ENCODE measurements around the gene STX11.
A peak's percentile ranks its signal among the peaks of the same experiment; 100 is the strongest.
"Not testable (repeated sequence)": the region's sequence is repeated elsewhere in the genome, so short reads cannot be mapped to it uniquely, and the experiment has no call there.

The STX11 gene

DNA sequence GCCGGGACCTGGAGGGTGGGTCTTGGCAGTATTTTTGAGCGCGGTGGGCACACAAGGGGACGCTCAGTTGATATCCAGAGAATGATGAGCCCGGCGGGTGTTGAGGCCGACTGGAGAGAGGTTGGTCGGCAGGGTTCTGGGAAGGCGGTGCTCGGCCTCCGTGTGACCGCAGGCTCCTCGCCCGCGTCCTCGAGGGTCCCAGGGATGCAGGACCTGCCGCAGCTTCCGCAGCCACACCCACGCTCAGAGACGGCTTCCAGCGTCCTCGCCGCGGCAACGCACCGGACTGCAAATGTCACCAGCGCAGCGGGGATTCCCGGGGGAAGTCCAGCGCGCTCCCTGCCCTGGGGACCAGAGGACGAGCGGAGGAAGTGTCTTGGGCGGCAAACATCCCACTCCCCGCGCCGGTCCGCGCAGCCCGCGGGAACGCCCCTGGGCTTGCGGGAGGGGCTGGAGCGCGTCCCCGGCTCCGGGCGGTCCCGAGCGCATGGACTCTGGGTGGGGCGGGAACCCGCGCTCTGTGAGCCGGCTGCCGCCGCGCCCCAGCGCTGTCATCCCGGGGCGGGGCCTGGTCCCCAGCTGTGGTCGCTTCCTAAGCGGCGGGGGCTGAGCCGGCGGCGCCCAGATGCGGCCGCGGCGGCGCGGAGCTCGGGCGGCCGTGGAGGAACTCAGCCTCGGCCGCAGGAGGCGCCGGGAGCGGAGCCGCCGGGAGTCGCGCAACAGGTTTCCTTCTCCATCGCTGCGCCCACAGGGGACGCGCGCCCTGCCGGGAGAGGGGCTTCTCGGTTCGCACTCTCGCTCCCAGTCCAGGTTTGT is at the start of gene STX11:
Gene STX11 (plus strand): TSS at position 624 of the 816 bp plus-strand sequence. CDS start 36,111 bp downstream, outside the sequence.
- DNase-seq (ENCODE audit: low read depth in 2 of 2): peak; percentile 61 to 65

DNA sequence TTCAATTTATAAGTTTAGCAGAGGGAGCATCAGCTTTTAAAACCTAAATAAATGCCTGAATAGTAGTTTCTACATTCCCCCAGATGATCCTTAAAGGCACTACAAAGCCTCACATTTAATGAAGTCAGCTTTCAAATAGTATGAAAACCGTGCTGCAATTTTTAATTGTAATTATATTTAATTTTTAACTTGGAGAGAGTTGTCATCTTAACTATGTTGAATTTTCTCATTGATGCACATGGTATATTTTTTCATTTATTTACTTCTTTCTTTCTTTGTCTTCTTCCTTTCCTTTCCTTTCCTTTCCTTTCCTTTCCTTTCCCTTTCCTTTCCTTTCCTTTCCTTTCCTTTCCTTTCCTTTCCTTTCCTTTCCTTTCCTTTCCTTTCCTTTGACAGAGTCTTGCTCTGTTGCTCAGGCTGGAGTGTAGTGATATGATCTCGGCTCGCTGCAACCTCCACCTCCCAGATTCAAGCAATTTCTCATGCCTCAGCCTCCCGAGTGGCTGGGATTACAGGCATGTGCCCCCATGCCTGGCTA is 47.2 kb upstream of the STX11 start:
- DNase-seq (ENCODE audit: low read depth in 2 of 2): no peak

GRCh38 chr6:144104488-144104887 is 45.8 kb upstream of the STX11 start:
- no peak for DNase-seq (ENCODE audit: low read depth in 2 of 2)

DNA sequence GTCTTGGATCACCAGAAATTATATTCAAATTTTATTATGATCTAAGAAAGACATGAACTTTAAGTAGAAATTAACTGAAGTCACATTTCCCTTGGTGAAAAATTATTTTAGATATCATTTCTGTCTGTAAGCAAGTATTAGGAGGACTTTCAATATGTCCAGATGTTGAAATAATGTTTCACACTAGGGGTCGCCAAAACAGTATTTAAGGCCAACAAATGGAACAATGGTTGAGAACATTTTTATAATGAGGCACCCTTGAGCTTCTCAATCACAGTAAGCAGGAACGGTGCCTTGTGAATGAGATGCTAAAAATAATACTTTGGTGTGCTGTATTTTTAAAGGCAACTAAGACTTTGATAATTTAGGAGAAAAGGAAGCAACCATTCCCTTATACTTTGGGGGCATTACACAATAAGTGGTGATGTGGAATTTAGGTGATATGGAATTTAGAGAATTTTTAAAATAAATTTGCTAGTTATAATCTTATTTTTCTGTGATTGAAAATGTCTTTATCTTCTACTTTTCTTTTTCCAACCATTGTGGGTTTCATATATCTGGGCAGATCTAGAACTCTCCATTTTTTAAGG is 45.3 kb upstream of the STX11 start:
- DNase-seq (ENCODE audit: low read depth in 2 of 2): peak in 1 of 2 donors; percentile 4

DNA sequence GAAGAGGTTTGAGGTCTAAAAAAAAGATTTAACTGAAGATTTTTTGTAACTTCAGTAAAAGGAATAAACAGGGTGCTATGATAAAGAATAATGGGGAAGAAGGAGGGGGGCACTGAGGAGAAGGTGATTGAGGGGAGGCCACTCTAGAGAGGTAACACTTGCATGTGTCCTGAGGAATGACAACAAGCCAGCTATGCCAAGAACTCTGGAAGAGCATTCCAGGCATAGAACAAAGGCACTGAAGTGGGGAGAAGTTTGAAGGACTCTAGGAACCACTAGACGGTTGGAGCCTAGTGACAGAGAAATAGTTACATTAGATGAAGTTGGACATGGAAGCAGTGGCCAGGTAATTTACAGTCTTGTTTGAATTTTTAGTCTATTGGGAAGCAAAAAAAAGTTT is 44.1 kb upstream of the STX11 start:
- DNase-seq (ENCODE audit: low read depth in 2 of 2): no peak

DNA sequence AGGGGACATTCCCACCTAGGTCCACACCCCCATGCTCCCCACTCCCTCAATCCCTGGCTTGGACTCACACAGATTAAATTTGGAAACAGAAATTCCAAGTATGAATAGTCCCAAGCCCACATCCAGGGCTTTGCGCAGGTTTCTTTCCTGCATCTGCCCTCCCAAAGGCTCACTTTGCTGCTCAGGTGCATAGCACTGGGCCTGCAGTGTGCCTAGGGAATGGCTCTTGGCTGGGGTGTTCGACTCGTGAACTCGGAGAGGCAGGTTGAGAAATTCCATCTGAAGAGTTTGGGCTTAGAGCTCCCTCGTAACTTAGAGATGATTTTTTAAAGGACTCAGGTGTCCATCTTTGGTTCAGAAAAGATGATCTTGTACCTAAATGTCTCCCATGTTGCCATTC is 40.1 kb upstream of the STX11 start:
- no peak for DNase-seq (ENCODE audit: low read depth in 2 of 2)

DNA sequence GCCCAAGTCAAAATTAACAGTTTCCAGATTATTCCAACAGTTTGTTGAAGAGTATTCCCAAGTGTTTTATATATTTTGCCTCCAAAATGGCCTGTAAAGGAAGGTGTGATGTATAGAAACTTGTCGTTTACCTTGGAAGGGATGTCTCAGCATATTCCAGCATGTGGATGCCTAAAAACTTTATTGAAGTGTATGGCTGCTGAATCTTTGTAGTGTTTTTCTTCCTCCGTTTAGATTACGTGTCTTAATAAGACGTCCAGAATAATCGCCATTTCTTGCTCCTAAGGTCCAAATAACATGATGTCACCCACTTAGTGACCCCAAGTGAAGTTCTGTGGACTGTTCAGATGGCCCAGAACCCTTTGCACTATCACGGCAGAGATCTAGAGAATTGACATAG is 37.0 kb upstream of the STX11 start:
- no peak for DNase-seq (ENCODE audit: low read depth in 2 of 2)

DNA sequence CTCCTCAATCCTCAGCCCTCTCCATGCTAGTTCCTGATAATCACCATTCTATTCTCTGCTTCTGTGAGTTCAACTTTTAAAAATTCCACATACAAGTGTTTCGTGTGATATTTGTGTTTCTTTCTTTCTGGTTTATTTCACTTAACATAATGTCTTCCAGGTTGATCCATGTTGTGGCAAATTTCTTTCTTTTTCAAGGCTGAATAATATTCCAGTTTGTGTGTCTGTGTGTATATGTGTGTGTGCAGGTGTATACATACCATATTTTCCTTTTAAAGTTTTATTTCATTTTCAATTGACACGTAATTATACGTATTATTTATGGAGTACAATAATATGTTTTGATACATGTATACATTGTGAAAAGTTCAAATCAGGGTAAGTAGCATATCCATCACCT is 35.1 kb upstream of the STX11 start:
- DNase-seq (ENCODE audit: low read depth in 2 of 2): no peak

GRCh38 chr6:144119376-144119775 is 30.9 kb upstream of the STX11 start:
- no peak for DNase-seq (ENCODE audit: low read depth in 2 of 2)

GRCh38 chr6:144122861-144123260 is 27.5 kb upstream of the STX11 start:
- no peak for DNase-seq (ENCODE audit: low read depth in 2 of 2)

DNA sequence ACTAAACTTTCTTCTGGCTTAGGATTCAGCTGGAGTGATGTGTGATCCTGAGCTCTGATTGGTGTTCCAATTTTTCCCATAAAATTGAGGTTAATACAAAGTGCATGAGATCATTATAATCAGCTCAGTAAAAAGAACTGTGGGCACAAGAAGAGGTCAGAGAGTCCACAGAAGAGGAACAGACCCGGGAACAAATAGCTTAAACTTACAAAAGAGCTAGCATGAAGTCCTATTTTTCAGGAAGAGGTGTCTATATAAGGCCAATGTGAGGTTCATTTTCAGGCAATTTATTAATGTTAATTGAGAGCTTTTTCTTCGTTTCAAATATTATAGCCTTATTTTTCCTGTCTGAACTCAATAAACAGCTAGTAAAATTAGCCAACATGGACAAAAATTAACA is 26.9 kb upstream of the STX11 start:
- DNase-seq (ENCODE audit: low read depth in 2 of 2): no peak

DNA sequence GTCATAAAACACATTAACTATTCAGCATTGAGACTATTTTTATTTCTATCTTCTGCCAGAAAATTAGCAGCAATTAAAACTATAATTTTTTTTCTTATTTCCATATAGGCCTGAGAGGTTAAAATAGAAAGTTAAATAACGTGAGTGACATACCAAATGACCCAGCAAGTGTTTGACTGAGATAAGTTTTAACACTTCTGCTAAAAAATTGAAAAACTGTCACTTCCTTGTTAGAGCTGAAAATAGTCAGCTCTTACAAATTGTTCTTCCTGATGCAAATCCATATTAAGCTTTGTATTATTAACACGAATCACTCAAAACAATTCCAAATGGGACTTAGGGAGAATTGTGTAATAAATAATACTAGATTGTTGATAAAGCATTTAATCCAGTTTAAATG is 26.5 kb upstream of the STX11 start:
- DNase-seq (ENCODE audit: low read depth in 2 of 2): no peak

GRCh38 chr6:144127097-144127496 is 23.2 kb upstream of the STX11 start:
- no peak for DNase-seq (ENCODE audit: low read depth in 2 of 2)

DNA sequence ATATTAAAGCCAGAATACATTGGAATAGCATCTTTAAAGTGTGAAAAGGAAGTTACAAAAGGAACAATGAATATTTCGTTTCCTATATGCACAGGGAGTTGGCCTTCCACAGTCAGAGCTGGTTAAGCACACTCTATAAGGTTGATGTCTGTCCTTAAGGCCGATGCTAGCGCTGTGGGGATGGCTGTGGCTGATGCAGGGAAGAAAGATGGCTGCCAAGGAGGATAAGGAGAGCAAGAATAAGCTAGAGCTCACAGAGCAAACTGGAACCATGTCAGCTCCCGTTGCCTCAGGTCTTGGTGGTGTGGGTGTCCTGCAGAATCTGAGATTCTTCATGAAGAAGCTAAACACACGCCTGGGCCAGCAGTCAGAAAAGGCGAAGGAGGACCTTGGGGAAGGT is 20.8 kb upstream of the STX11 start:
- no peak for DNase-seq (ENCODE audit: low read depth in 2 of 2)

DNA sequence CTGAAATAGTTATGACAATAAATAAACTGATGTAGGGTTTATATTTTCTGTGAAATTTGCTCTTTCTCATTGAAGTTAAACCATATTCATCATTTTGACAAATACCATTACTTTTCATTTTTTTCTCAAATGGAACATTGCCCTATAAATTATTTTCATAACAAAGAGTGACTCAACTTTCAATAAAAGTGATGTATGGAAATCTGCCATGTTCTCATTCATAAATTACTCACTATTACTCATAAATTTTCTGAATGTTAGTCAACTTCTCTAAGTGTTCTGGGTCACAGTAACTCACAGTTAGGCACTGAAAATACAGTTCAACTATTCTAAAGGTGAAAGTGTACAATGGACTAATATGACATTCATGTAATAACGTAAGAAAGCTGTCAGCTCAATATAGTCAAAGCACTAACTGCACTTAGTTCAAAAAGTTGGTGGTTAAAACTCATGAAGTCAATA is 19.0 kb upstream of the STX11 start:
- DNase-seq (ENCODE audit: low read depth in 2 of 2): no peak

GRCh38 chr6:144132167-144132690 is 18.1 kb upstream of the STX11 start:
- not testable (repeated sequence) for DNase-seq (ENCODE audit: low read depth in 2 of 2)

- DNase-seq (ENCODE audit: low read depth in 2 of 2): no peak
These were observed 17.0 kb upstream of the STX11 start for GRCh38 chr6:144133225-144133821.

DNA sequence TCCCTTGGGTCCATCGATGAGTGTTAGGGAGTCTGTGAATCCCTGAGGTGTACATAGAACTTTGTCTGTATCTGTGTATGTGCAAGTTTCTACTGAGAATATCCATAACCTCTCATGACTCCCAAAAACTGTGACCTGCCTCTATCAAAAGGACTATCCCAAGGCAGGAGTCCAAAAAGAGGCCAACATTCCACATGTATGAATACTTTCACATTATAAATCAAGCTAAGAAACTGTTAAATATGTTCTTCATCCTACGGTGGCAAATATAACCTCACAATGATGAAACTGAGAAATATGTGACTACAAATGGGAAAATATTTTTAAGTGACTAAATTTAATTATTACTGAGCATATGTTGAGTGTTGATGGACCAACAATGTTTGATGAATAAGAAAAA is 16.1 kb upstream of the STX11 start:
- DNase-seq (ENCODE audit: low read depth in 2 of 2): no peak

DNA sequence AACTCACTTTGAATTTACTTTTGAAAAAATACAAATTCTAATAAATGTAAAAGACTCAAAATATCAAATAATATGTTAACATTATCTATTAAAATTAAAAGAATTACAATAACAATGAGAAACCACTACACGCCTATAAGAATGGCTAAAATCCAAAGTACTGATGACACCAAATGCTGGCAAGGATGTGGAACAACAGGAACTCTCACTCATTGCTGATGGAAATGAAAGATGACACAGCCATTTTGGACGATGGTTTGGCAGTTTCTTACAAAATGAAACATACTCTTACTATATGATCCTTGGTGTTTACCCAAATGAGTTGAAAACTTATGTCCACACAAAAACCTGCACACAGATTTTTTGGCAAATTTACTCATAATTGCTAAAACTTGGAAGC is 15.6 kb upstream of the STX11 start:
- DNase-seq (ENCODE audit: low read depth in 2 of 2): no peak

DNA sequence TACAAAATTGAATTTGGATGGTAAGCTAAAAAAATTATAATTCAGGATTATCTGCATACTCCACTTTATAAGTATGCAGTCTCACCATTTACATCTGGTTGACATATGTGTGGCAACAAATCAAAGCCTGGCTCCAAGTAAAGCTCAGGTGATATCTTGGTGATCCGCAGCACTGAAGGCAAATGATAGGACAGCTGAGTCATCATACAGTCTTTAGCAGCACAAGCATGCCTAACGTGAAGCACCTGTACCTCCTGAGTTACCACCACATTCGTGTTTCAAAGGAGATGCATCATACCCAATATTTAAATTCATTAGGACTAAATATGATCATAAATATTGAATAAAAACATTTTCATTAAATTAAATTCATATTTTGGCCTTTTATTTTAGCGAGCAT is 11.8 kb upstream of the STX11 start:
- no peak for DNase-seq (ENCODE audit: low read depth in 2 of 2)

DNA sequence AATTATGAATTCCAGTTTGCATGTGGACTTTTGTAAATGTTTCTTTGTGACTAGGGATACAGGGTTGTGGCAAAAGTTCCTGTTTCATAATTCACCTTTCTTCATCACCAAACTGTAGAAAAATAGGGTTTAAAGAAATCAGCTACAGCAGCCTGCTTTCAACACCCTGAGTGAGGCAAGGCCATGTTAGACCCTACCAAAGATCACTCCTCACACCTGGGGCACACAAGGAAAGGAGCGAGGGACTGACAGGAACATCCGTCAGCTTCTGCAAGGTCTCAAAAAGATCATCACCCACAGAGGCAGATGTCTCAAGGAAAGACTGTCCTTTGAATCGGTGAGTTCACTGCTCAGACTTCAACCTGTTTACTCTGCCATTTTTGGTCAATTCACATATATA is 10.5 kb upstream of the STX11 start:
- no peak for DNase-seq (ENCODE audit: low read depth in 2 of 2)

GRCh38 chr6:144140867-144141266 is 9.4 kb upstream of the STX11 start:
- DNase-seq (ENCODE audit: low read depth in 2 of 2): no peak

DNA sequence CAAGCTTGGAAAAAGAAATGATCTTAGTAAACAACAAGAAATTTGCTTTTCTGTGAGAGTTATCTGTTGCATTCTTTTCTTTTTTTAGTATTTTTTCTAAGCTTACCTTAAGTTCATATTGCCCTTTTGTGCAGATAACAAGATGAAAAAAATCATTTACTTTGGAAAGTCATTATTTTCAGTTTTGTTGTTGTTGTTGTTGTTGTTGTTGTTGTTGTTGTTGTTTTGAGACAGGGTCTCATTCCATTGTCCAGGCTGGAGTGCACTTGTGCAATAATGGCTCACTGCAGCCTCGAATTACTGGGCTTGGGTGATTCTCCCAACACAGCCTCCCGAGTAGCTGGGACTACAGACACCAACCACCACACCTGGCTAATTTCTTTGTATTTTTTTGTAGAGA is 8.8 kb upstream of the STX11 start:
- DNase-seq (ENCODE audit: low read depth in 2 of 2): no peak
